ENCODE data around the gene TMEM255B.

TMEM255B gene

GRCh38 chr13:113854238-113855011 lies 95.4 kb downstream of the TMEM255B start:
- peak; percentile 34 for DNase-seq (ENCODE audit: low read depth)
- no peak for TF ChIP-seq CTCF (IDR thresholded peaks at IDR 0.05; ENCODE audit: low read depth, low read length)
- TF ChIP-seq MAX (IDR thresholded peaks at IDR 0.05; ENCODE audit: low read depth, low read length): 0 out of 2 replicates have a peak, but pooled peaks have one; percentile 2
- H3K4me3 ChIP-seq (ENCODE audit: low read depth, low read length): no peak overlapping the region

- H3K4me3 ChIP-seq (ENCODE audit: low read depth, low read length): no peak overlapping the region
- no peak for TF ChIP-seq MAX (IDR thresholded peaks at IDR 0.05; ENCODE audit: low read depth, low read length)
- TF ChIP-seq MYC (IDR thresholded peaks at IDR 0.05; ENCODE audit: low read depth, low read length): no peak
- TF ChIP-seq POLR2A (IDR thresholded peaks at IDR 0.05; ENCODE audit: extremely low read depth, insufficient read length): no peak
- TF ChIP-seq CTCF (IDR thresholded peaks at IDR 0.05; ENCODE audit: low read depth, low read length): no peak
- DNase-seq (ENCODE audit: low read depth): no peak
Observed at GRCh38 chr13:113855012-113855921, 96.2 kb downstream of the TMEM255B start.

- TF ChIP-seq CTCF (IDR thresholded peaks at IDR 0.05; ENCODE audit: low read depth, low read length) (no peak), MYC (IDR thresholded peaks at IDR 0.05; ENCODE audit: low read depth, low read length) (no peak), POLR2A (IDR thresholded peaks at IDR 0.05; ENCODE audit: extremely low read depth, insufficient read length) (no peak), MAX (IDR thresholded peaks at IDR 0.05; ENCODE audit: low read depth, low read length) (no peak)
- DNase-seq (ENCODE audit: low read depth): no peak
- H3K4me3 ChIP-seq (ENCODE audit: low read depth, low read length): no peak overlapping the region
Observed at GRCh38 chr13:113855931-113856715, 97.1 kb downstream of the TMEM255B start.

- no peak for TF ChIP-seq POLR2A (IDR thresholded peaks at IDR 0.05; ENCODE audit: extremely low read depth, insufficient read length)
- TF ChIP-seq MYC (IDR thresholded peaks at IDR 0.05; ENCODE audit: low read depth, low read length): no peak
- no peak for TF ChIP-seq MAX (IDR thresholded peaks at IDR 0.05; ENCODE audit: low read depth, low read length)
- TF ChIP-seq CTCF (IDR thresholded peaks at IDR 0.05; ENCODE audit: low read depth, low read length): no peak
- DNase-seq (ENCODE audit: low read depth): no peak
Observed at GRCh38 chr13:113856716-113857065, 97.7 kb downstream of the TMEM255B start.

GRCh38 chr13:113857531-113858195 lies 98.6 kb downstream of the TMEM255B start:
- H3K4me3 ChIP-seq (ENCODE audit: low read depth, low read length): no peak overlapping the region
- TF ChIP-seq MYC (IDR thresholded peaks at IDR 0.05; ENCODE audit: low read depth, low read length) (no peak), POLR2A (IDR thresholded peaks at IDR 0.05; ENCODE audit: extremely low read depth, insufficient read length) (no peak), MAX (IDR thresholded peaks at IDR 0.05; ENCODE audit: low read depth, low read length) (no peak), CTCF (IDR thresholded peaks at IDR 0.05; ENCODE audit: low read depth, low read length) (no peak)
- no peak for DNase-seq (ENCODE audit: low read depth)

More at GRCh38 chr13:113856716-113857065, 97.7 kb downstream of the TMEM255B start:
- H3K4me3 ChIP-seq (ENCODE audit: low read depth, low read length): no peak overlapping the region

Data from NB4 (cell line).